ENCODE data around the gene MRPL11. TPM values are rescaled to one million over a fixed set of nuclear protein-coding genes. Genes with fewer than 3 reads are reported as not detected.

The MRPL11 gene
- total and polyA plus RNA-seq, 2 of the 13 experiments (the other 11 are each of a cell fraction or from before 2014, with no cell fraction given) = 72.9 to 176 TPM

DNA sequence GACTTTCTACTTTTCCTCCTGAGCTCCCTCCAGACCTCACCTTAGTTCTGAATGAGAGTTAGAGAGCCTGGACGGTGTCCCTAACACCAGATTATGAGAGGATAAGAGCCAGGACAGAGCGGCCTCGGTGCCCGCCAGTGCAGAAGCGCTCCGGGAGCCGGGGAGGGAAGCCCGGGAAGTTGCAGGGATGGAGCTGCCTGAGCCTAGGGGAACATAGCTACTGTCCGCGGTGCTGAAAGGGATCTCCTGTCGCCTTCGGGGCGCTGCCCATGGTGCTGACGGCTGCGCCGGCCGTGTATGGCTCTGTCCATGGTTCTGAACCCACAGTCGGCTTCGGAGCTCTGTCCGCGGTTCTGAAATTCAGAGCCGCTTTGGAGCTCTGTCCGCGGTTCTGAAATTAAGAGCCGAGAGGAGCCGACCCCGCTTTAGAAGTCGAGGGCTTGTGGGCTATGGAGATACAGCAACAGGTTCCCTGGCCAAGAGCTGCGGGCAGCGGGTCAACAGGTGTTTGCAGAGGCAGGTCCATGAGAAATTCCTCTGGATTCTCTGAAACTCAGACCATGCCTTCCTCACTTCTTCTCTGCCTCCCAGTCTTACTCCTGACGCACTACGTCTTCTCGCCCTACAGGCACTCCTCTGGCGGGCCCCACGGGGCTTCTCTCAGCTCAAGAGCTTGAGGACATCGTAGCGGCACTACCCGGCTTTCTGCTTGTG, 17.0 kb downstream of the MRPL11 start (continued):
- TF ChIP-seq MED8 (CRISPR knock-in tag; IDR thresholded peaks at IDR 0.05; ENCODE audit: insufficient replicate concordance) = peak; percentile 100
- TF ChIP-seq TAF15 (IDR thresholded peaks at IDR 0.05; ENCODE audit: low read depth, low read length, poor library complexity, severe bottlenecking) = peak; percentile 27
- TF ChIP-seq ZNF713 (CRISPR knock-in tag; IDR thresholded peaks at IDR 0.05) = peak; percentile 100
- TF ChIP-seq RXRB (CRISPR knock-in tag; IDR thresholded peaks at IDR 0.05; ENCODE audit: borderline replicate concordance) = peak; percentile 100
- peak; percentile 100 for TF ChIP-seq ISX (CRISPR knock-in tag; conservative IDR thresholded peaks at IDR 0.05)
- peak; percentile 100 for TF ChIP-seq JARID2 (CRISPR knock-in tag; IDR thresholded peaks at IDR 0.05; ENCODE audit: insufficient replicate concordance)
- TF ChIP-seq ZNF124 (CRISPR knock-in tag; IDR thresholded peaks at IDR 0.05) = peak; percentile 100
- peak; percentile 100 for TF ChIP-seq FOXC1 (CRISPR knock-in tag; IDR thresholded peaks at IDR 0.05; ENCODE audit: borderline replicate concordance)
- TF ChIP-seq ZNF549 (CRISPR knock-in tag; IDR thresholded peaks at IDR 0.05) = peak; percentile 100
- TF ChIP-seq CEBPB (IDR thresholded peaks at IDR 0.05; ENCODE audit: borderline replicate concordance, low read depth, low read length) = peak; percentile 62; the same call in 1 of the 2 replicates
- TF ChIP-seq, protein P1, sequence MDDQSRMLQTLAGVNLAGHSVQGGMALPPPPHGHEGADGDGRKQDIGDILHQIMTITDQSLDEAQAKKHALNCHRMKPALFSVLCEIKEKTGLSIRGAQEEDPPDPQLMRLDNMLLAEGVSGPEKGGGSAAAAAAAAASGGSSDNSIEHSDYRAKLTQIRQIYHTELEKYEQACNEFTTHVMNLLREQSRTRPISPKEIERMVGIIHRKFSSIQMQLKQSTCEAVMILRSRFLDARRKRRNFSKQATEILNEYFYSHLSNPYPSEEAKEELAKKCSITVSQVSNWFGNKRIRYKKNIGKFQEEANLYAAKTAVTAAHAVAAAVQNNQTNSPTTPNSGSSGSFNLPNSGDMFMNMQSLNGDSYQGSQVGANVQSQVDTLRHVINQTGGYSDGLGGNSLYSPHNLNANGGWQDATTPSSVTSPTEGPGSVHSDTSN (CRISPR knock-in tag; IDR thresholded peaks at IDR 0.05; ENCODE audit: borderline replicate concordance) = peak; percentile 100
- TF ChIP-seq PTBP1 (IDR thresholded peaks at IDR 0.05; ENCODE audit: low read depth, low read length, poor library complexity, severe bottlenecking) = peak; percentile 97
- TF ChIP-seq, protein P2, sequence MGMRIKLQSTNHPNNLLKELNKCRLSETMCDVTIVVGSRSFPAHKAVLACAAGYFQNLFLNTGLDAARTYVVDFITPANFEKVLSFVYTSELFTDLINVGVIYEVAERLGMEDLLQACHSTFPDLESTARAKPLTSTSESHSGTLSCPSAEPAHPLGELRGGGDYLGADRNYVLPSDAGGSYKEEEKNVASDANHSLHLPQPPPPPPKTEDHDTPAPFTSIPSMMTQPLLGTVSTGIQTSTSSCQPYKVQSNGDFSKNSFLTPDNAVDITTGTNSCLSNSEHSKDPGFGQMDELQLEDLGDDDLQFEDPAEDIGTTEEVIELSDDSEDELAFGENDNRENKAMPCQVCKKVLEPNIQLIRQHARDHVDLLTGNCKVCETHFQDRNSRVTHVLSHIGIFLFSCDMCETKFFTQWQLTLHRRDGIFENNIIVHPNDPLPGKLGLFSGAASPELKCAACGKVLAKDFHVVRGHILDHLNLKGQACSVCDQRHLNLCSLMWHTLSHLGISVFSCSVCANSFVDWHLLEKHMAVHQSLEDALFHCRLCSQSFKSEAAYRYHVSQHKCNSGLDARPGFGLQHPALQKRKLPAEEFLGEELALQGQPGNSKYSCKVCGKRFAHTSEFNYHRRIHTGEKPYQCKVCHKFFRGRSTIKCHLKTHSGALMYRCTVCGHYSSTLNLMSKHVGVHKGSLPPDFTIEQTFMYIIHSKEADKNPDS (CRISPR knock-in tag; IDR thresholded peaks at IDR 0.05) = peak; percentile 100
- TF ChIP-seq SP5 (CRISPR knock-in tag; IDR thresholded peaks at IDR 0.05; ENCODE audit: borderline replicate concordance, low read depth) = peak; percentile 99
- peak; percentile 100 for TF ChIP-seq ZNF501 (CRISPR knock-in tag; IDR thresholded peaks at IDR 0.05)
- peak; percentile 100 for TF ChIP-seq ZNF570 (CRISPR knock-in tag; IDR thresholded peaks at IDR 0.05; ENCODE audit: borderline replicate concordance)
- peak; percentile 100 for TF ChIP-seq ZFP1 (CRISPR knock-in tag; IDR thresholded peaks at IDR 0.05)
- peak; percentile 86 for TF ChIP-seq AGO1 (IDR thresholded peaks at IDR 0.05; ENCODE audit: low read depth, low read length, poor library complexity, severe bottlenecking)
- TF ChIP-seq, protein P3, sequence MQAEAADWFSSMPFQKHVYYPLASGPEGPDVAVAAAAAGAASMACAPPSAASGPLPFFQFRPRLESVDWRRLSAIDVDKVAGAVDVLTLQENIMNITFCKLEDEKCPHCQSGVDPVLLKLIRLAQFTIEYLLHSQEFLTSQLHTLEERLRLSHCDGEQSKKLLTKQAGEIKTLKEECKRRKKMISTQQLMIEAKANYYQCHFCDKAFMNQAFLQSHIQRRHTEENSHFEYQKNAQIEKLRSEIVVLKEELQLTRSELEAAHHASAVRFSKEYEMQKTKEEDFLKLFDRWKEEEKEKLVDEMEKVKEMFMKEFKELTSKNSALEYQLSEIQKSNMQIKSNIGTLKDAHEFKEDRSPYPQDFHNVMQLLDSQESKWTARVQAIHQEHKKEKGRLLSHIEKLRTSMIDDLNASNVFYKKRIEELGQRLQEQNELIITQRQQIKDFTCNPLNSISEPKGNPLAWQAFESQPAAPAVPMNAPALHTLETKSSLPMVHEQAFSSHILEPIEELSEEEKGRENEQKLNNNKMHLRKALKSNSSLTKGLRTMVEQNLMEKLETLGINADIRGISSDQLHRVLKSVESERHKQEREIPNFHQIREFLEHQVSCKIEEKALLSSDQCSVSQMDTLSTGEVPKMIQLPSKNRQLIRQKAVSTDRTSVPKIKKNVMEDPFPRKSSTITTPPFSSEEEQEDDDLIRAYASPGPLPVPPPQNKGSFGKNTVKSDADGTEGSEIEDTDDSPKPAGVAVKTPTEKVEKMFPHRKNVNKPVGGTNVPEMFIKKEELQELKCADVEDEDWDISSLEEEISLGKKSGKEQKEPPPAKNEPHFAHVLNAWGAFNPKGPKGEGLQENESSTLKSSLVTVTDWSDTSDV (CRISPR knock-in tag; IDR thresholded peaks at IDR 0.05) = peak; percentile 100
- peak; percentile 100 for TF ChIP-seq GATAD2A (CRISPR knock-in tag; IDR thresholded peaks at IDR 0.05)
- TF ChIP-seq CC2D1A (CRISPR knock-in tag; IDR thresholded peaks at IDR 0.05) = peak; percentile 100
- peak; percentile 100 for TF ChIP-seq ZNF260 (CRISPR knock-in tag; IDR thresholded peaks at IDR 0.05; ENCODE audit: borderline replicate concordance, low read depth)
- peak; percentile 100 for TF ChIP-seq ZNF343 (CRISPR knock-in tag; IDR thresholded peaks at IDR 0.05)
- TF ChIP-seq ZNF317 (CRISPR knock-in tag; IDR thresholded peaks at IDR 0.05) = peak; percentile 99
- TF ChIP-seq ZBTB1 (CRISPR knock-in tag; IDR thresholded peaks at IDR 0.05; ENCODE audit: borderline replicate concordance) = peak; percentile 100

Data from HepG2 (cell line).